SK-N-MC (cell line): Measurements from ENCODE around the gene KLHDC10.

ENCODE experiments used
- EZH2 ChIP-seq: fragments of 200-600 bp; sonication (generic); IDR thresholded peaks from one replicate; pipeline ENCODE4 v1.6.1; 2017; ENCODE audit warnings: antibody characterized with exemption
- FOXP2 ChIP-seq: optimal IDR thresholded peaks from 2 replicates; pipeline ENCODE3; 2011; ENCODE audit warnings: mild to moderate bottlenecking, moderate library complexity; ENCODE audit not compliant: insufficient read depth; ENCODE audit errors: extremely low read length, control extremely low read depth
- POLR2AphosphoS5 ChIP-seq: IDR thresholded peaks from 2 replicates; pipeline ENCODE4 v1.6.1; 2012; ENCODE audit warnings: mild to moderate bottlenecking, low read depth, low read length, borderline replicate concordance

- TF ChIP-seq POLR2AphosphoS5: no peak
- no peak for TF ChIP-seq EZH2
- no peak for TF ChIP-seq FOXP2
These were observed 112.7 kb downstream of the KLHDC10 start for GRCh38 chr7:130182990-130183389.
